GM19238 (cell line): ENCODE results near the gene RORB.

Source experiments
- DNase-seq: peaks from one replicate; pipeline ENCODE4 v3.0.0; 2011; ENCODE audit warnings: low spot score; ENCODE audit not compliant: insufficient read length

Gene RORB

DNA sequence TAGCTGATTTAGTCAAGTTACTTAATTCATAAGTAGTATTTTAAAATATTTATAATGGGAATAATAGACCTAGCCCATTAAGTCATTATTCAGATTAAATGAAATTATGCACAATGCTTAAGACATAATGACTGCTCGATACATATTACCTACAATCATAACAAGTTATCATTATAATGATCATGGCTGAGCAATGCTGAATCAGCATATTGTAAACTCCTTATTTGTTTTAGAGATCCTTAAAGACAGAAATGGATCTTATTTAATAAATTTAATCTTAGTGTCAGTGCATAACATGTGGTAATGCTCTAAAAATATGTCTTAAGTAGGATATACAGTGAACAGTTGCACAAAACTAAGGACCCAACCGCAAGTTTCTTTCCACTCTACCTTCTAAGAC is 221.6 kb downstream of the RORB start:
- no peak for DNase-seq

DNA sequence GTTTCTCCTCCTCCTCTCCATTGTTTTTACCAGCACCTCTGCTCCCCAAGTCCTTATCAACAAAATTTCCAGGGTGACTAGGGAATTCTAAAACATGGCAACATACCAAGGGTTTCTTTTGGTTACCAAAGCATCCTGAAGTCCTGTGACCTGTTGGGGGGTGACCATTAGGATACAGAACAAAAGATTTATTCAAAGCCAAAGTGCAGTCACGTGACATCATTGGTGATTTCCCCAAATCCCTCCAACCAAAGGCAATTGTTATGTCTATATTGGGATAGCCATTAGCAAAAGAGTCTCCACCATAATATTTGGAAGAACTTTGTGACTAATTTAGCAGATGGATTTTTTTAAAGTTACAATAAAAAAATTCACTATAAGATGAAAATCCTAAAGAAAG is 222.2 kb downstream of the RORB start:
- no peak for DNase-seq

DNA sequence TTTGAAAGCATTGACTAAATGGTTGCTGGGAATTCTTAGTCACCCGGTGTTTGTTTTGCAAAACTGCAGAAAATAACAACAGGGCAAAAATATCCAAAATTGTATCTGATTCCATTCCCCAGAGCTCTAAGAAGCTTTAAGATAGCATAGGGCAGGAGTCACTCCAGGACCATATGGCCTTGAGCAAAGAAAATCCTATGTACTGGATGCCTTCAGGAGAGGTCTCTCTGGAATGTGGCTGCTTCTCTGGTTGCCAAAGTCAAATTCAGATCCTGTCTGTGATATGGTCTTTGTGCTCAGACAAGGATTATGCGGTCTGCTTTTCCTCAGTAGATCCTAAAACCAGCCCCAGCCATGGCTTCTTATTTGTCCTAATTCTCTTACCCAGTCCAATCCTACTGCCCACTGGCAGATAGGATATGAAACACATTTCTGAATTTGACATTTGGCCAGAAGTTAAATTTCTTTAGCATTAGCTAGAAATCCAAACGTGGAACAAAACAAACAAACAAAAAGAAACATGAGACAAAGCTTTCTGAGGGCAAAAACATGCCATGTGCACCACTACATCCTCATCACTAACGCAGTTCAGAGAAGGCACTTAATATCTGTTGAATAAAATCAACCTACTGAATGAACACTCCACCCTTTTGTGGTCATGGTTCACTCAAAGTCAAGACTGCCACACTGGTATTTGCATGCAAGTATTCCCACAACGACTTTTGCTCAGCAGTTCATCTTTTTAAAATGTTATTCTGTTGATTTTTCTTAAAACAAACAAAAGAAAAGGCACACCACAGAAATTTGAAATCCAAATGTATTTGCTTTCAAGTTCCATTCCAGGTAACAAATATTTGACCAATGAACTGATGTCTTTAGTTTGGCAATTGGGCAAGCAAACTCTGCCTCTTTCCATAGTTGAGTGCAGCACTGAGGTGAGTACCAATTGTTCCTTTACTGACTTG is 224.8 kb downstream of the RORB start:
- no peak for DNase-seq

DNA sequence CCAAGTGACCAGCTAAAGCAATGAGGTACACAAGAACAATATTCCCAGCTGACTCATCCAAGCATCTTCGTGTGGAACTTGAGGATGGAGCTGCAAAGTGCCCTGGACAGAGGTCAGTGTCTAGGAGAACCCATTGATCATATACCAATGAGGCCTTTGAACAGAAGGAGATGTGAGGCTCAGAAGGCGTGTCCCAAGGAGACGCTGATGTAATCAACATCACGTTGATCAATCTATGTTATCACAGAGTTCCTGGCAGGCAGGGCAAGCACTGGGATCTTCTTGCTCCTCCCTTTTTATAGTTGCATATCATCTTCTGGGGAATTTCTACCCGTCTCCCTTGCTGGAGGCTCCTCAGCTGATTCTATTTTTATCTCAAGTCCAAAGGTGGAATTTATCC is 227.2 kb downstream of the RORB start:
- no peak for DNase-seq

DNA sequence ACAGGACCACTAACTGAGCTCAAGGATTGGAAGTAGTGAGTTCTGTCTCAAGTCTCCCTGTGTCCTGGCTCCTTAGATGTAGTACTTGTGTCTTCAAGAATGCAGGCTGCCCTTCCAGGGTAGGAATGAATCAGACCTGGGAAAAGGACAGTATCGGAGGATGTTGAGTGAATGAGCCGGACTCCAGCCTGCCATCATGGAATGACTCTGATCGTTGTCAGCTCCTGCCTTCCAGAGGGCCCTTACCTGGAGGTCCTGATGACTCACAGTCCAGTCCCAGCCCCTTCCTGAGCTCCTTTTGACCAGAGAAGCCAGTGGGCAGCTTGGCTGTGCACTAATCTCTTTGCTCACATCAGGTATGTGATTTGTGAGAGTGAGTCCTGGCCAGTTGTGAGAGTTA is 229.4 kb downstream of the RORB start:
- DNase-seq: no peak

DNA sequence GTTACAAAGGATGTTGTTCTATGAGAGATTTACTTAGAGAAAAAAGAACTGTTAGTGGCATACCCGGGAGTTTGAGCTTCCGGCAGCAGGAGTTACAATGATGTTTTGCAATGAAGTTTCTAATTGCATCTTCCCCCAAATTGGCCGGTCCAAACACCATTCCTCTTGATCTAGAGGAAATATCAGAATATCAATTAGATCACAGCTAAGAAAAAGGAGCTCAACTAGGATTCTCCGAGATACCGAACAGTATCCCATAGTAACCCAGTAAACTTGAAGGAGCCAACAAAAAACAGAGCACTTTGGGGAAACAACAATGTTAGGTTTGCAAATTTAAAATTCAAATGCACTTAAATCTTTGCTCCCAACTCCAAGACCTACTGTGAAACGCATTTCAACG is 231.0 kb downstream of the RORB start:
- no peak for DNase-seq

DNA sequence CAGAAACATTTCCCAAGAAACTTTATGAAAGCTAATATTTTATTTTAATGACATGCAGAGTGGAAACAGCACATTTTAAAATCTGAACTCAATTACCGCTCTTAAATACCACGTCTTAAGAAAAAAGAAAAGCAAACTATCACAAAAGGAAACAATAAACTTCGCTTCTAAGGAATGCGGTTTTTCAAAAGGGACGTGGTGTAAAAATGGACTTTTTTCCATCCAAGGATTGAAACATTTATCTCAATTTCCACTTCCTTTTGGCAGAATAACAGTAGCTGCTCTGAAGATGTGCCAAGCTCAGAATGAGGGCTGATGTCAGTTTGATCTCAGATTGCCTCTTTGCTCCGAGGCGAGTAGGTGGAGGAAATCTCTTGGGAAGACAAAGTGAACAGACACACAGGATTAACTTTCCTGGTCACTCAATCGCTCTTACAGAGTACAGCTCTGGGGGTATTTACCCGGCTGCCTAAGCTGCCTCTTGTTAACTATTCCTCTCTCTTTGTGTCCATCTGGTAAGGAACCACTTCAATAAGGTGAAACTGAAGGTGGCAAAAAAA is 232.1 kb downstream of the RORB start:
- no peak for DNase-seq

DNA sequence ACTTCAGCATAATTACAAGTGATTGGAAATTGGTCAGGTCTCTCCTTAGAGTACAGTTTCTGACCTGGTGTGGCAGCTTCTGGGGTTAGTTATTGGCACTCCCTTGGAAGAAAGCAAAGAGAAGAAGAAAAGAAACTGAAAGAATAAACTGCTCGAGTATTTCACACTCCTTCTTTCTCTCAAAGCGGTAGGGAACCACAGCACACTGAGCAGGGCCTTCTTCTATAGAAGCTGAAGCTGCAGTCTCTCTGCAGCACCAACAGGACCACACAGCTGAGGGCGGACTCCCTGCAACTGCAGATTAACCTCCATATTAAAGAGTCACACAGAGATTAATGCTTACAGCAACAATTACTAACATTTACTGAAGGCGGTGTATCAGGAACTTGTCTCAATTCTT is 238.6 kb downstream of the RORB start:
- DNase-seq: no peak

DNA sequence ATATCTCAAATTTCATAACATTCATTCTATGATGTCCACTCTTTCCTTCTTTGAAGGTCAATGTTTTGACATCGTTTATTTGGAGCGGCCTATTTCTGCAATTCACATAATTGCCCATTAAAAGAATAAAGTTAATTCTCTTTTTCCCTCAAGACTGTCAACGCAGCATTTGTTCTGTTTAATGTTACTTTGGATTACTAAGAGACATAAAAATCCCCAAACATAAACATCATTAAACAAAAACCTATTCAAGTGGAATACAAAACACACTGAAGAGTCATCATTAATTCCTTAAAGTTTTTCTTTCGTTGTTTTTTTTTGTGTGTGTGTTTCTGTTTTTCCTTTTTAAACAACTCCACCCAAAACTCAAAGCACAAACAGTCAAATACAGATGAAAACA is 239.5 kb downstream of the RORB start:
- no peak for DNase-seq

DNA sequence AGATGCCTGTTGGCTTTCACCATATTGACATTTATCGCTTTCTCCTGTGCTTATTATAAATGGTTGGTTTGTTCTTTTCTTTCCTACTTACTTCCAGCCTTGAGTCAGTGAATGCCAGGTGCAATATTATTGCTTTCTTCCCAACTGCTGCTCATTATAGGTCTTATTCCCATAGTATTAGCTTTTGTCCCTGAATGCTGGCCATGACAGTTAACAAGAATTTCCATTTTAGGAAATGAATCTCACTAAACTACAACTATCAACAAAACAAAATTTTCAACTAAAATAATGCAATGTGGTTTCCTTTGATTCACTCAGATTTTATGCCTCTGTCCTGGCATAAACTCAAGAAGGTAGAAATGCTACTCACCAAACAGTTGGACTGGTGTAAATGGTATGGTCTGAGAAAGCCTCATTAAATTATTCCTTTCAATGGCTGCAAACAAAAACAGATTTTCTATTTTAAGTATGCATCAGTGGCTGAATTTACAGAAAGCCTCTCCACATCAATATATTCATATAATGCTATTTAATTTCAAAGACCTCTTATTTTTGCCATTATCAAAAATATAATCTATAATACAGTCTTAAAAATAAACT is 245.2 kb downstream of the RORB start:
- DNase-seq: no peak
